HepG2 (cell line): ENCODE measurements around the gene APBB2. TPM values are rescaled to one million over a fixed set of nuclear protein-coding genes. Genes with fewer than 3 reads are reported as not detected.
A peak's percentile ranks its signal among the peaks of the same experiment; 100 is the strongest.

ENCODE experiments used
- ARID2 ChIP-seq: sonication (generic); formaldehyde crosslinking; IDR thresholded peaks from 2 replicates; pipeline ENCODE4 v1.8.1; 2022; ENCODE audit warnings: mild to moderate bottlenecking, missing genetic modification reagents, borderline replicate concordance
- DPF2 ChIP-seq: sonication (generic); formaldehyde crosslinking; IDR thresholded peaks from 2 replicates; pipeline ENCODE4 v1.4.0; 2020; ENCODE audit warnings: mild to moderate bottlenecking, low read depth, missing genetic modification reagents, borderline replicate concordance
- MIER2 ChIP-seq: IDR thresholded peaks from 2 replicates; pipeline ENCODE4 v1.6.1; 2016; ENCODE audit warnings: missing biosample characterization, missing genetic modification reagents
- NAIF1 ChIP-seq: sonication (generic); formaldehyde crosslinking; IDR thresholded peaks from 2 replicates; pipeline ENCODE4 v1.5.0; 2020; ENCODE audit warnings: mild to moderate bottlenecking, missing genetic modification reagents, borderline replicate concordance
- NFRKB ChIP-seq: fragments of 450-650 bp; IDR thresholded peaks from 2 replicates; pipeline ENCODE4 v1.6.1; 2017
- RCOR2 ChIP-seq: IDR thresholded peaks from 2 replicates; pipeline ENCODE4 v1.6.1; 2016; ENCODE audit warnings: missing biosample characterization, missing genetic modification reagents
- ZC3H13 ChIP-seq: sonication (generic); formaldehyde crosslinking; IDR thresholded peaks from 2 replicates; pipeline ENCODE4 v1.8.1; 2023; ENCODE audit warnings: mild to moderate bottlenecking, missing genetic modification reagents, moderate library complexity
- ZFX ChIP-seq: sonication (generic); formaldehyde crosslinking; IDR thresholded peaks from 2 replicates; pipeline ENCODE4 v1.4.0; 2020; ENCODE audit warnings: mild to moderate bottlenecking, low read depth, missing genetic modification reagents, moderate library complexity
- ZNF136 ChIP-seq: sonication (generic); formaldehyde crosslinking; IDR thresholded peaks from 2 replicates; pipeline ENCODE4 v1.8.1; 2022; ENCODE audit warnings: low read depth, mild to moderate bottlenecking, moderate library complexity, missing genetic modification reagents
- ZNF225 ChIP-seq: sonication (generic); formaldehyde crosslinking; IDR thresholded peaks from 2 replicates; pipeline ENCODE4 v1.4.0; 2020; ENCODE audit warnings: mild to moderate bottlenecking, missing genetic modification reagents
- ZNF274 ChIP-seq: sonication (generic); formaldehyde crosslinking; IDR thresholded peaks from 2 replicates; pipeline ENCODE4 v1.5.1; 2020; ENCODE audit warnings: mild to moderate bottlenecking, missing genetic modification reagents
- ZNF317 ChIP-seq: sonication (generic); formaldehyde crosslinking; IDR thresholded peaks from 2 replicates; pipeline ENCODE4 v1.5.0; 2020; ENCODE audit warnings: mild to moderate bottlenecking, missing genetic modification reagents
- ZNF550 ChIP-seq: sonication (generic); formaldehyde crosslinking; IDR thresholded peaks from 2 replicates; pipeline ENCODE4 v1.4.0; 2020; ENCODE audit warnings: mild to moderate bottlenecking, missing genetic modification reagents, borderline replicate concordance
- ZNF737 ChIP-seq: sonication (generic); formaldehyde crosslinking; IDR thresholded peaks from 2 replicates; pipeline ENCODE4 v1.5.0; 2020; ENCODE audit warnings: missing genetic modification reagents, mild to moderate bottlenecking, borderline replicate concordance
- polyA plus RNA-seq, 8 experiments: library from polyadenylated mRNA; depleted of rRNA in 3 of 8; stranded (reverse) in 7 of 8; unstranded in 1 of 8; fragments of >200 nt; fragmentation: Illumina TruSeq in 4 of 8; extraction: Trizol in 4 of 8; gene quantifications; 2 replicates each; pipeline versions ENCODE4 v1.2.1 to v1.2.3, GENCODE V29; 2011 to 2016; ENCODE audit warnings: low read depth in 4 of 8, missing spikeins in 1 of 8, mixed read lengths in 1 of 8; ENCODE audit not compliant: insufficient read depth in 1 of 8
- total RNA-seq, 5 experiments: library from RNA; depleted of rRNA; stranded (reverse); fragments of >200 nt; fragmentation: Illumina TruSeq; extraction: Trizol; gene quantifications; 2 replicates each; pipeline ENCODE4 v1.2.3, GENCODE V29; 2016; ENCODE audit warnings: low read depth in 1 of 5
- TF ChIP-seq, protein P1 (sequence below): sonication (generic); formaldehyde crosslinking; IDR thresholded peaks from 2 replicates; pipeline ENCODE4 v1.9.0; 2021; ENCODE audit warnings: missing genetic modification reagents, mild to moderate bottlenecking, borderline replicate concordance
- TF ChIP-seq, protein P2 (sequence below): sonication (generic); formaldehyde crosslinking; IDR thresholded peaks from 2 replicates; pipeline ENCODE4 v1.5.1; 2020; ENCODE audit warnings: missing genetic modification reagents, mild to moderate bottlenecking, borderline replicate concordance
- TF ChIP-seq, protein P3 (sequence below): sonication (generic); formaldehyde crosslinking; IDR thresholded peaks from 2 replicates; pipeline ENCODE4 v1.5.0; 2020; ENCODE audit warnings: mild to moderate bottlenecking, missing genetic modification reagents, moderate library complexity

Gene APBB2
- total and polyA plus RNA-seq, 2 of the 13 experiments (the other 11 are each of a cell fraction or from before 2014, with no cell fraction given), result 11.7 to 17.0 TPM

DNA sequence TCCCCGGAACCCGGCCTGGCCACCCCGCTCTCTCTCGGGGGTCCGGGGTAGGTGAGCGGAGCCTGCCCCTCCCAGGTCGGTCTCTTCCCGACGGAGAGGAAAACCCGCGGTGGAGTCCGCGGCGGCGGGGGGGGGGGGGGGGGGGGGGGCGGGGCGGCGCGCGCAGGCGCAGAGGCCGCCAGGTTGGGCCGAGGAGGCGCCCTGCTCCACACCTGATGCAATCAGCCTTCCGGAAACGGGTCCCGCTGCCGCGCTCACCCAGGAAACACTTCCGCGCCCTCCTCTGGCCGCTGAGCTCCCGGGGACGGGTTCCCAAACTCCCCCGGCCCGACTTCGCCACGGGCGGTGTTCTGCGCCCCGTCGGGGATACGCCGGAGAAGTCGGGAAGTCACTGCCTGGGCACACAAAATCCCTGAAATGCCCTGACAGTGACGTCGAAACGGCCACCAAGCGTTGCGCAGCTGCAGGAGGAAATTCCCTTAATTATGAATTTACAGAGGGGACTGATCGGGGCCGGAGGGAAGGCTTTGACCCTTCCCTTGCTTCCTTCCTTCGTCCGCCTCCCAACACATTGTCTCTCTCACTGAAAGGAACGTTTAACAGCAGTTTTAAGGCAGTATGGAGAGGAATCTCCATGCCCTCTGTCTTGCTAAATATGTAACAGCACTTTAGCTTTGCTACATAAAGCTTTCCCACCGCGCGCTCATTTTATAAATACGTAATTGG lies 2.1 kb upstream of the APBB2 start (continued):
- peak; percentile 73 for TF ChIP-seq ZFX (CRISPR knock-in tag)
- TF ChIP-seq ZNF737 (CRISPR knock-in tag), result no peak
- no peak for TF ChIP-seq ARID2 (CRISPR knock-in tag)
- TF ChIP-seq ZNF317 (CRISPR knock-in tag), result peak; percentile 71; the same call in 1 of the 2 replicates
- peak; percentile 50; the same call in 1 of the 2 replicates for TF ChIP-seq ZNF274 (CRISPR knock-in tag)
- TF ChIP-seq, protein P1, sequence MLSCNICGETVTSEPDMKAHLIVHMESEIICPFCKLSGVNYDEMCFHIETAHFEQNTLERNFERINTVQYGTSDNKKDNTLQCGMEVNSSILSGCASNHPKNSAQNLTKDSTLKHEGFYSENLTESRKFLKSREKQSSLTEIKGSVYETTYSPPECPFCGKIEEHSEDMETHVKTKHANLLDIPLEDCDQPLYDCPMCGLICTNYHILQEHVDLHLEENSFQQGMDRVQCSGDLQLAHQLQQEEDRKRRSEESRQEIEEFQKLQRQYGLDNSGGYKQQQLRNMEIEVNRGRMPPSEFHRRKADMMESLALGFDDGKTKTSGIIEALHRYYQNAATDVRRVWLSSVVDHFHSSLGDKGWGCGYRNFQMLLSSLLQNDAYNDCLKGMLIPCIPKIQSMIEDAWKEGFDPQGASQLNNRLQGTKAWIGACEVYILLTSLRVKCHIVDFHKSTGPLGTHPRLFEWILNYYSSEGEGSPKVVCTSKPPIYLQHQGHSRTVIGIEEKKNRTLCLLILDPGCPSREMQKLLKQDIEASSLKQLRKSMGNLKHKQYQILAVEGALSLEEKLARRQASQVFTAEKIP, result no peak
- TF ChIP-seq NAIF1 (CRISPR knock-in tag), result no peak
- TF ChIP-seq ZNF225 (CRISPR knock-in tag), result peak; percentile 67; the same call in 1 of the 2 replicates
- no peak for TF ChIP-seq MIER2 (CRISPR knock-in tag)
- no peak for TF ChIP-seq ZNF550 (CRISPR knock-in tag)
- TF ChIP-seq NFRKB, result no peak
- TF ChIP-seq, protein P2, sequence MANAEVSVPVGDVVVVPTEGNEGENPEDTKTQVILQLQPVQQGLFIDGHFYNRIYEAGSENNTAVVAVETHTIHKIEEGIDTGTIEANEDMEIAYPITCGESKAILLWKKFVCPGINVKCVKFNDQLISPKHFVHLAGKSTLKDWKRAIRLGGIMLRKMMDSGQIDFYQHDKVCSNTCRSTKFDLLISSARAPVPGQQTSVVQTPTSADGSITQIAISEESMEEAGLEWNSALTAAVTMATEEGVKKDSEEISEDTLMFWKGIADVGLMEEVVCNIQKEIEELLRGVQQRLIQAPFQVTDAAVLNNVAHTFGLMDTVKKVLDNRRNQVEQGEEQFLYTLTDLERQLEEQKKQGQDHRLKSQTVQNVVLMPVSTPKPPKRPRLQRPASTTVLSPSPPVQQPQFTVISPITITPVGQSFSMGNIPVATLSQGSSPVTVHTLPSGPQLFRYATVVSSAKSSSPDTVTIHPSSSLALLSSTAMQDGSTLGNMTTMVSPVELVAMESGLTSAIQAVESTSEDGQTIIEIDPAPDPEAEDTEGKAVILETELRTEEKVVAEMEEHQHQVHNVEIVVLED (CRISPR knock-in tag), result no peak; the same call in 1 of the 2 replicates
- TF ChIP-seq, protein P3, sequence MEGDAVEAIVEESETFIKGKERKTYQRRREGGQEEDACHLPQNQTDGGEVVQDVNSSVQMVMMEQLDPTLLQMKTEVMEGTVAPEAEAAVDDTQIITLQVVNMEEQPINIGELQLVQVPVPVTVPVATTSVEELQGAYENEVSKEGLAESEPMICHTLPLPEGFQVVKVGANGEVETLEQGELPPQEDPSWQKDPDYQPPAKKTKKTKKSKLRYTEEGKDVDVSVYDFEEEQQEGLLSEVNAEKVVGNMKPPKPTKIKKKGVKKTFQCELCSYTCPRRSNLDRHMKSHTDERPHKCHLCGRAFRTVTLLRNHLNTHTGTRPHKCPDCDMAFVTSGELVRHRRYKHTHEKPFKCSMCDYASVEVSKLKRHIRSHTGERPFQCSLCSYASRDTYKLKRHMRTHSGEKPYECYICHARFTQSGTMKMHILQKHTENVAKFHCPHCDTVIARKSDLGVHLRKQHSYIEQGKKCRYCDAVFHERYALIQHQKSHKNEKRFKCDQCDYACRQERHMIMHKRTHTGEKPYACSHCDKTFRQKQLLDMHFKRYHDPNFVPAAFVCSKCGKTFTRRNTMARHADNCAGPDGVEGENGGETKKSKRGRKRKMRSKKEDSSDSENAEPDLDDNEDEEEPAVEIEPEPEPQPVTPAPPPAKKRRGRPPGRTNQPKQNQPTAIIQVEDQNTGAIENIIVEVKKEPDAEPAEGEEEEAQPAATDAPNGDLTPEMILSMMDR (CRISPR knock-in tag), result peak; percentile 76
- TF ChIP-seq DPF2, result no peak
- no peak for TF ChIP-seq ZNF136 (CRISPR knock-in tag)
- no peak for TF ChIP-seq ZC3H13 (CRISPR knock-in tag)
- no peak for TF ChIP-seq RCOR2 (CRISPR knock-in tag)
